ENCODE results near the gene ASS1. TPM values are rescaled to one million over a fixed set of nuclear protein-coding genes. Genes with fewer than 3 reads are reported as not detected.
A peak's percentile ranks its signal among the peaks of the same experiment; 100 is the strongest.

The ASS1 gene
- total RNA-seq, 1 donor, result 195 TPM

DNA sequence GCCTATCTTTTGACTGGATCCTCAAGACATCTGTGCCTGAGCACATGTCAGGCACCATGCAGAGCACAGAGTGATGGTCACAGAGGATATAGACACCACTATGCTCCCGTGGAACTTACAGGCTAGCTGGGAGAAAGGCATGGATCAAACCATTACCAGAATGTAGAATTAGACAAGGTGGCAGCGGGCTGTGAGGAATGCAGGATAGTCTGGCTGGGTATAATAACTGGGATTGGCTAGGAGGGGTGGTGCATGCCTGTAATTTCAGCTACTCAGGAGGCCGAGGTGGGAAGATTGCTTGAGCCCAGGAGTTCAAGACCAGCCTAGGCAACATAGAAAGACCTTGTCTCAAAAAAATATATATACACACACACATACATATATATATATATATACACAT lies 50.3 kb downstream of the ASS1 start:
- H3K27me3 ChIP-seq (ENCODE audit: insufficient read depth, low read length), result no peaks in the 10 kb centered on the region
- no peak overlapping the region for H3K4me3 ChIP-seq (ENCODE audit: insufficient read depth, low read length)
- H3K9me3 ChIP-seq (ENCODE audit: low read depth, low read length), result peaks cover 3% of the 10 kb centered on the region
- no peaks in the 10 kb centered on the region for H4K20me1 ChIP-seq (ENCODE audit: insufficient read depth, low read length)
- no peak overlapping the region for H3K4me2 ChIP-seq (ENCODE audit: insufficient read depth, low read length)
- H3K27ac ChIP-seq (ENCODE audit: low read depth, low read length), result no peak overlapping the region
- H2AFZ ChIP-seq (ENCODE audit: low read length), result no peak overlapping the region
- H3K36me3 ChIP-seq (ENCODE audit: insufficient read depth, low read length), result peaks cover 30% of the 10 kb centered on the region
- TF ChIP-seq, protein P1, sequence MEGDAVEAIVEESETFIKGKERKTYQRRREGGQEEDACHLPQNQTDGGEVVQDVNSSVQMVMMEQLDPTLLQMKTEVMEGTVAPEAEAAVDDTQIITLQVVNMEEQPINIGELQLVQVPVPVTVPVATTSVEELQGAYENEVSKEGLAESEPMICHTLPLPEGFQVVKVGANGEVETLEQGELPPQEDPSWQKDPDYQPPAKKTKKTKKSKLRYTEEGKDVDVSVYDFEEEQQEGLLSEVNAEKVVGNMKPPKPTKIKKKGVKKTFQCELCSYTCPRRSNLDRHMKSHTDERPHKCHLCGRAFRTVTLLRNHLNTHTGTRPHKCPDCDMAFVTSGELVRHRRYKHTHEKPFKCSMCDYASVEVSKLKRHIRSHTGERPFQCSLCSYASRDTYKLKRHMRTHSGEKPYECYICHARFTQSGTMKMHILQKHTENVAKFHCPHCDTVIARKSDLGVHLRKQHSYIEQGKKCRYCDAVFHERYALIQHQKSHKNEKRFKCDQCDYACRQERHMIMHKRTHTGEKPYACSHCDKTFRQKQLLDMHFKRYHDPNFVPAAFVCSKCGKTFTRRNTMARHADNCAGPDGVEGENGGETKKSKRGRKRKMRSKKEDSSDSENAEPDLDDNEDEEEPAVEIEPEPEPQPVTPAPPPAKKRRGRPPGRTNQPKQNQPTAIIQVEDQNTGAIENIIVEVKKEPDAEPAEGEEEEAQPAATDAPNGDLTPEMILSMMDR (IDR thresholded peaks at IDR 0.05; ENCODE audit: extremely low read depth, low read depth, low read length), result no peak
- DNase-seq (ENCODE audit: insufficient read length, low spot score, missing footprints), result peak; percentile 27
- no peaks in the 10 kb centered on the region for H3K4me1 ChIP-seq (ENCODE audit: insufficient read depth, low read length)
- H3K79me2 ChIP-seq (ENCODE audit: insufficient read depth, low read length), result no peaks in the 10 kb centered on the region

DNA sequence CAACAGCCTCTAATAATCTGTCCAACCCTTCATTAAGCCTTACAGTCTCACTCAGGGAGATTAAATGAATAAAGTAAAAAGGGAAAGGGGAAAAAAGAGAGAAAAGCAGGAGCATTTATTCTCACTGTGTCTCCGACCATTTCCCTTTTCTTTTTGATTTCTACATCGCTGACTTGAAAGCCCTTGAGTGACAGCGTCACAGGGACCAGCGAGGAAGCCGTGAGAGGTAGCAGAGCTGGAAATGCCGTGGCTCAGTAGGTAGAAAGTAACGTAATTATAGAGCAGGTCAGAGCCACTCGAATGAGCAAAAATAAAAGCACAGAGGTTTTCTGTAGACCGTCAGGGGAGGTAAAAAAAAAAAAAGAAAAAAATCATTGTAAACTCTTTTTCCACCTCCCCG lies 52.4 kb downstream of the ASS1 start:
- Histone ChIP-seq H4K20me1 (ENCODE audit: insufficient read depth, low read length) (no peaks in the 10 kb centered on the region), H3K27me3 (ENCODE audit: insufficient read depth, low read length) (no peaks in the 10 kb centered on the region), H3K4me1 (ENCODE audit: insufficient read depth, low read length) (no peaks in the 10 kb centered on the region), H2AFZ (ENCODE audit: low read length) (no peak overlapping the region), H3K9me3 (ENCODE audit: low read depth, low read length) (peaks cover 3% of the 10 kb centered on the region), H3K4me3 (ENCODE audit: insufficient read depth, low read length) (no peak overlapping the region), H3K36me3 (ENCODE audit: insufficient read depth, low read length) (peaks cover 30% of the 10 kb centered on the region), H3K27ac (ENCODE audit: low read depth, low read length) (no peak overlapping the region), H3K79me2 (ENCODE audit: insufficient read depth, low read length) (no peaks in the 10 kb centered on the region), H3K4me2 (ENCODE audit: insufficient read depth, low read length) (no peak overlapping the region)
- TF ChIP-seq, protein P1 (IDR thresholded peaks at IDR 0.05; ENCODE audit: extremely low read depth, low read depth, low read length), result no peak
- no peak for DNase-seq (ENCODE audit: insufficient read length, low spot score, missing footprints)

DNA sequence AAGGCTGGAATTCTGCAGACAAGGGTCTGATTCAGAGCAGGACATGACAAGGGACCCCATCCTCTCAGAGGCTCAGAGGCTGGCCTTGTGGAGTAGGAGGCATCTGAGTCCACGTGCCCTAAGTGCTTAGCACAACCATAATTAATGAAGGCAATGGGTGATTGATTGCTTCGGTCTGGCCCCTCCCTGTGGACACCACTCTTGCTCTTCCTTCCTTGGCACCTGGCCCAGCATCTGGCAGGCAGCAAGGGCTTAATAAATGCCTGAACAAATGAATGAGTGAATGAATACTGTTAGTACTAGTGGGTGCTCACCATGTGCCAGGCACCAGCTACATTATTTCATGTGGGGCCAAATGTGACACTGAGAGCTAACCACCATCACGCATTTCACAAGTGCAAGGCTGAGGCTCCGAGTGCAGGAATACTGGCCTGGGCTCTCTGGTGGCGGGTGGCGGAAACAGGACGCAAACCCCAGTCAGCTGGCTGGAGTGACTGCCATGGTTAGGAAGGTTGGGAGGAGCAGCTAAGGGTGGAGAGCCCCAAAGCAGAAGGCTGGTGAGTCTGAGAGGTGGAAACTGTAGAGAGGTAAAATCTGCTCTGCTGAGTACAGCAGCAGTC lies 53.6 kb downstream of the ASS1 start:
- Histone ChIP-seq H4K20me1 (ENCODE audit: insufficient read depth, low read length) (no peaks in the 10 kb centered on the region), H3K79me2 (ENCODE audit: insufficient read depth, low read length) (no peaks in the 10 kb centered on the region), H3K27ac (ENCODE audit: low read depth, low read length) (no peak overlapping the region), H3K4me2 (ENCODE audit: insufficient read depth, low read length) (no peak overlapping the region), H3K4me1 (ENCODE audit: insufficient read depth, low read length) (no peaks in the 10 kb centered on the region), H3K9me3 (ENCODE audit: low read depth, low read length) (peaks cover 3% of the 10 kb centered on the region), H2AFZ (ENCODE audit: low read length) (no peak overlapping the region), H3K36me3 (ENCODE audit: insufficient read depth, low read length) (peaks cover 25% of the 10 kb centered on the region), H3K27me3 (ENCODE audit: insufficient read depth, low read length) (no peaks in the 10 kb centered on the region), H3K4me3 (ENCODE audit: insufficient read depth, low read length) (no peak overlapping the region)
- TF ChIP-seq, protein P1 (IDR thresholded peaks at IDR 0.05; ENCODE audit: extremely low read depth, low read depth, low read length), result no peak
- DNase-seq (ENCODE audit: insufficient read length, low spot score, missing footprints), result peak; percentile 76

DNA sequence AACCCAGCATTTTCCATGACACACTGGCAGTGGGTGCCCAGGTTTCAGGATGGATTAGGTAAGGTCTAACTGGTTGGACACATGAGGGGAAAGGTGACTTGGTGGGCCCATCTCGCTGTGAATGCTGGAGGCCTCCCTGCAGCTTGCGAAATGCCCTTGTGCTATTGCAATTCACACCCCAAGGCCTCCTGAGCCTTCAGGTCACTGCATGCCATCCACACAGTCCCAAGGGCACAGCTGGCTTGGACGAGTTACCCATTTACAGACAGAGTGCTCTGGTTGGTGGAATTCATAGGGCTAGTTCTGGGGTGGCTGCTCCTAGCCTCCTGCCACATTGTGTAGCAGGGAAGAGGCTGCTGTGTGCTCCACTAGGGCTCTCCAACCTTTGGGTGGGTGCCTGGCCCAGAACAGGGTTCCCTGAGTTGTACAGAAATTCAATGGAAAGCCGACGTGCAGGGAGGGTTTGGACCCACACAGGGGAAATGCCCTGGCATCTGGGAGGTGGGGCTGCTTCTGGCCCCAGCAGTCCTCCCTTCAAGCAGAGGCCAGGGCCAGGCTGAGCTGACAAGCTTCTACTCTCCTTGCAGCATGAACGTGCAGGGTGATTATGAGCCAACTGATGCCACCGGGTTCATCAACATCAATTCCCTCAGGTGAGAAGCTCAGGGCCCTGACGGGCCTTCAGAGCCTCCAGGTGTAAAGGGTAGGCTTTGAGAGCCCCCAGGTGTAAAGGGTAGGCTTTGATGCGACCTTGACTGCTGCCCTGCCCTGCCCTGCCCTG lies 54.3 kb downstream of the ASS1 start:
- Histone ChIP-seq H3K79me2 (ENCODE audit: insufficient read depth, low read length) (no peaks in the 10 kb centered on the region), H4K20me1 (ENCODE audit: insufficient read depth, low read length) (no peaks in the 10 kb centered on the region), H3K4me1 (ENCODE audit: insufficient read depth, low read length) (no peaks in the 10 kb centered on the region), H3K27ac (ENCODE audit: low read depth, low read length) (no peak overlapping the region), H3K27me3 (ENCODE audit: insufficient read depth, low read length) (no peaks in the 10 kb centered on the region), H3K4me2 (ENCODE audit: insufficient read depth, low read length) (no peak overlapping the region), H2AFZ (ENCODE audit: low read length) (no peak overlapping the region), H3K9me3 (ENCODE audit: low read depth, low read length) (peaks cover 3% of the 10 kb centered on the region), H3K4me3 (ENCODE audit: insufficient read depth, low read length) (no peak overlapping the region), H3K36me3 (ENCODE audit: insufficient read depth, low read length) (peaks cover 25% of the 10 kb centered on the region)
- TF ChIP-seq, protein P1 (IDR thresholded peaks at IDR 0.05; ENCODE audit: extremely low read depth, low read depth, low read length), result no peak
- peak; percentile 43 for DNase-seq (ENCODE audit: insufficient read length, low spot score, missing footprints)

Data from osteoblast (primary cell).